Left ventricle myocardium superior (tissue), 1 donor: ENCODE measurements around the gene TUBD1. TPM values are rescaled to one million over a fixed set of nuclear protein-coding genes. Genes with fewer than 3 reads are reported as not detected.
A peak's percentile ranks its signal among the peaks of the same experiment; 100 is the strongest.
"Not testable (repeated sequence)": the region's sequence is repeated elsewhere in the genome, so short reads cannot be mapped to it uniquely, and the experiment has no call there.

Experiments
- ATAC-seq: fragments of 200-7000 bp; cut with Tn5 transposase; one replicate; pipeline ENCODE4 v1.9.1; 2020; ENCODE audit warnings: mild to moderate bottlenecking, moderate library complexity
- DNase-seq: peaks from one replicate; pipeline ENCODE4 v3.0.0-alpha.2; 2020
- intact Hi-C: fragments of 100-400 bp; cut with micrococcal nuclease; formaldehyde crosslinking; loops from one replicate; pipeline ENCODE4 v1.11.0; 2022
- microRNA-seq: library from miRNA; unstranded; fragments of <30 nt; microRNA quantifications from one replicate; pipeline ENCODE4 v1.2.0, GENCODE V29; 2020; ENCODE audit warnings: borderline number of aligned reads
- total RNA-seq: library from RNA; stranded (reverse); fragmentation: NEBNext Ultra II Directional; extraction: Animal tissue kit (Norgen Biotek cat#: 25700); gene quantifications from one replicate; pipeline ENCODE4 v1.2.1, GENCODE V29; 2021
- donor health status: DM: no; HTN: yes; CAD: no; lungs with severe emphysema.

TUBD1 gene
- total RNA-seq, 1 donor from 2014 or later, result 6.6 TPM

GRCh38 chr17:59830007-59830630, 62.6 kb downstream of the TUBD1 start:
- intact Hi-C loops, result no loop called here
- peak; percentile 25 for ATAC-seq
- DNase-seq, result no peak

- ATAC-seq, result peak; percentile 76
- intact Hi-C loops, result no loop called here
- DNase-seq, result no peak
Observed at GRCh38 chr17:59829217-59830006, 63.3 kb downstream of the TUBD1 start.

GRCh38 chr17:59828819-59829216, 63.9 kb downstream of the TUBD1 start:
- intact Hi-C loops, DNase-seq, ATAC-seq: not testable (repeated sequence)

- DNase-seq (no peak), ATAC-seq (no peak)
- intact Hi-C loops, result no loop called here
Observed at GRCh38 chr17:59828478-59828760, 64.3 kb downstream of the TUBD1 start.

- intact Hi-C loops, result no loop called here
- DNase-seq, result no peak
Observed at GRCh38 chr17:59827721-59828477, 64.8 kb downstream of the TUBD1 start.

GRCh38 chr17:59826706-59827453, 65.9 kb downstream of the TUBD1 start:
- intact Hi-C loops, result no loop called here
- ATAC-seq (no peak), DNase-seq (no peak)

More at GRCh38 chr17:59827721-59828477, 64.8 kb downstream of the TUBD1 start:
- no peak for ATAC-seq

- ATAC-seq (peak; percentile 32), DNase-seq (no peak)
- intact Hi-C loops, result no loop called here
Observed at GRCh38 chr17:59825533-59826322, 67.0 kb downstream of the TUBD1 start.

- intact Hi-C loops, result no loop called here
- ATAC-seq, result no peak
- no peak for DNase-seq
Observed at GRCh38 chr17:59815965-59816364, 76.8 kb downstream of the TUBD1 start.

GRCh38 chr17:59814685-59815084, 78.1 kb downstream of the TUBD1 start:
- intact Hi-C loops, result no loop called here
- ATAC-seq, result no peak
- no peak for DNase-seq

- no peak for DNase-seq
- intact Hi-C loops, result no loop called here
- ATAC-seq, result no peak
Observed at GRCh38 chr17:59814276-59814675, 78.5 kb downstream of the TUBD1 start.

- no peak for DNase-seq
- no peak for ATAC-seq
- intact Hi-C loops, result no loop called here
Observed at GRCh38 chr17:59812139-59812538, 80.6 kb downstream of the TUBD1 start.

GRCh38 chr17:59811209-59811608, 81.5 kb downstream of the TUBD1 start:
- intact Hi-C loops, result no loop called here
- DNase-seq (no peak), ATAC-seq (no peak)

- no peak for ATAC-seq
- DNase-seq, result no peak
- intact Hi-C loops, result no loop called here
Observed at GRCh38 chr17:59810894-59811153, 81.9 kb downstream of the TUBD1 start.

Small RNA genes within 50 kb of the gene (microRNA-seq; reads per million reads assigned to microRNA genes)
- gene MIR21, result 18,852 reads per million, percentile 96 among the genes with 10 or more reads in this experiment

Other genes starting within 250 kb of the TUBD1 start
- 10.4 TPM for gene PTRH2, start 185.5 kb downstream of the TUBD1 start, total RNA-seq
- 55.9 TPM for gene VMP1, start 185.3 kb downstream of the TUBD1 start, total RNA-seq
- 23.4 TPM for gene RPS6KB1, start 178 bp upstream of the TUBD1 start, total RNA-seq
- 17.2 TPM for gene RNFT1, start 71.8 kb upstream of the TUBD1 start, total RNA-seq
- 12.2 TPM for gene HEATR6, start 186.0 kb upstream of the TUBD1 start, total RNA-seq